Skeletal muscle satellite cell (primary cell): ENCODE measurements around the gene WNT1.

ENCODE experiments used
- H3K27me3 ChIP-seq: 2 replicates; pipeline ENCODE4 v1.7.0; 2013; ENCODE audit warnings: low read length; ENCODE audit not compliant: control insufficient read depth, insufficient read depth
- H3K36me3 ChIP-seq: 2 replicates; pipeline ENCODE4 v1.7.0; 2013; ENCODE audit warnings: mild to moderate bottlenecking, control low read depth, low read length; ENCODE audit not compliant: insufficient read depth
- H3K4me1 ChIP-seq: 2 replicates; pipeline ENCODE4 v1.7.0; 2013; ENCODE audit warnings: low read length; ENCODE audit not compliant: control insufficient read depth, insufficient read depth
- H3K4me2 ChIP-seq: 2 replicates; pipeline ENCODE4 v1.7.0; 2013; ENCODE audit warnings: mild to moderate bottlenecking, low read length
- H3K4me3 ChIP-seq: 2 replicates; pipeline ENCODE4 v1.7.0; 2013; ENCODE audit warnings: low read length
- H3K9ac ChIP-seq: 2 replicates; pipeline ENCODE4 v1.7.0; 2013; ENCODE audit warnings: mild to moderate bottlenecking, low read depth, low read length, moderate library complexity
- H3K9me3 ChIP-seq: replicated peaks from 2 replicates; pipeline ENCODE4 v1.7.0; 2013; ENCODE audit warnings: mild to moderate bottlenecking, control low read depth, low read length

WNT1 gene

GRCh38 chr12:48946943-48947342 lies 31.2 kb upstream of the WNT1 start:
- Histone ChIP-seq H3K9me3 (no peaks in the 10 kb centered on the region), H3K27me3 (no peaks in the 10 kb centered on the region), H3K9ac (no peak overlapping the region), H3K4me1 (no peaks in the 10 kb centered on the region), H3K36me3 (peaks cover 23% of the 10 kb centered on the region), H3K4me2 (no peak overlapping the region), H3K4me3 (no peak overlapping the region)

- Histone ChIP-seq H3K9me3 (no peaks in the 10 kb centered on the region), H3K36me3 (peaks cover 24% of the 10 kb centered on the region), H3K4me1 (no peaks in the 10 kb centered on the region), H3K27me3 (no peaks in the 10 kb centered on the region), H3K4me3 (no peak overlapping the region), H3K4me2 (no peak overlapping the region), H3K9ac (no peak overlapping the region)
These were observed 30.4 kb upstream of the WNT1 start for GRCh38 chr12:48947727-48948126.

GRCh38 chr12:48952691-48953090 lies 25.4 kb upstream of the WNT1 start:
- Histone ChIP-seq H3K9ac (no peak overlapping the region), H3K27me3 (no peaks in the 10 kb centered on the region), H3K9me3 (no peaks in the 10 kb centered on the region), H3K4me1 (peaks cover 11% of the 10 kb centered on the region), H3K36me3 (peaks cover 42% of the 10 kb centered on the region), H3K4me2 (no peak overlapping the region), H3K4me3 (no peak overlapping the region)

- Histone ChIP-seq H3K4me3 (no peak overlapping the region), H3K4me1 (peaks cover 15% of the 10 kb centered on the region), H3K9me3 (no peaks in the 10 kb centered on the region), H3K4me2 (no peak overlapping the region), H3K36me3 (peaks cover 38% of the 10 kb centered on the region), H3K27me3 (no peaks in the 10 kb centered on the region), H3K9ac (no peak overlapping the region)
These were observed 24.1 kb upstream of the WNT1 start for GRCh38 chr12:48954061-48954460.

- peaks cover 33% of the 10 kb centered on the region for H3K36me3 ChIP-seq
- H3K4me3 ChIP-seq: no peak overlapping the region
- no peaks in the 10 kb centered on the region for H3K9me3 ChIP-seq
- no peak overlapping the region for H3K9ac ChIP-seq
- H3K27me3 ChIP-seq: no peaks in the 10 kb centered on the region
- H3K4me2 ChIP-seq: peak overlapping the region; percentile 97
- H3K4me1 ChIP-seq: peaks cover 15% of the 10 kb centered on the region
These were observed 23.2 kb upstream of the WNT1 start for GRCh38 chr12:48954841-48955501.

- peak overlapping the region; percentile 97 for H3K4me2 ChIP-seq
- H3K9ac ChIP-seq: peak overlapping the region; percentile 94
- peaks cover 22% of the 10 kb centered on the region for H3K4me1 ChIP-seq
- H3K27me3 ChIP-seq: no peaks in the 10 kb centered on the region
- H3K4me3 ChIP-seq: peak overlapping the region; percentile 98
- peaks cover 32% of the 10 kb centered on the region for H3K36me3 ChIP-seq
- no peaks in the 10 kb centered on the region for H3K9me3 ChIP-seq
These were observed 21.6 kb upstream of the WNT1 start for GRCh38 chr12:48956279-48957140.

- peaks cover 28% of the 10 kb centered on the region for H3K36me3 ChIP-seq
- peak within 1 kb of the TSS; percentile 97 for H3K4me2 ChIP-seq
- no peaks in the 10 kb centered on the region for H3K9me3 ChIP-seq
- H3K4me3 ChIP-seq: peak within 1 kb of the TSS; percentile 98
- peak within 1 kb of the TSS; percentile 94 for H3K9ac ChIP-seq
- no peaks in the 10 kb centered on the region for H3K27me3 ChIP-seq
- H3K4me1 ChIP-seq: peaks cover 23% of the 10 kb centered on the region
These were observed 20.7 kb upstream of the WNT1 start, which contains the start of gene ARF3 for GRCh38 chr12:48957141-48958048. Gene ARF3, minus strand, starts transcription at chr12:48957487. Its CDS starts 16,392 bp downstream, at chr12:48941095.

- peak overlapping the region; percentile 94 for H3K9ac ChIP-seq
These were observed 20.1 kb upstream of the WNT1 start for GRCh38 chr12:48958049-48958388.

GRCh38 chr12:48960834-48961233 lies 17.3 kb upstream of the WNT1 start:
- no peak overlapping the region for H3K4me3 ChIP-seq
- no peaks in the 10 kb centered on the region for H3K9me3 ChIP-seq
- peaks cover 16% of the 10 kb centered on the region for H3K27me3 ChIP-seq
- H3K4me1 ChIP-seq: peaks cover 17% of the 10 kb centered on the region
- no peak overlapping the region for H3K4me2 ChIP-seq
- no peaks in the 10 kb centered on the region for H3K36me3 ChIP-seq
- H3K9ac ChIP-seq: no peak overlapping the region

More at GRCh38 chr12:48958049-48958388, 20.1 kb upstream of the WNT1 start:
- peaks cover 21% of the 10 kb centered on the region for H3K36me3 ChIP-seq
- no peaks in the 10 kb centered on the region for H3K9me3 ChIP-seq
- H3K4me1 ChIP-seq: peaks cover 23% of the 10 kb centered on the region
- H3K27me3 ChIP-seq: no peaks in the 10 kb centered on the region
- peak overlapping the region; percentile 97 for H3K4me2 ChIP-seq
- H3K4me3 ChIP-seq: peak overlapping the region; percentile 98

- H3K36me3 ChIP-seq: no peaks in the 10 kb centered on the region
- H3K9me3 ChIP-seq: no peaks in the 10 kb centered on the region
- H3K4me2 ChIP-seq: no peak overlapping the region
- H3K4me1 ChIP-seq: peaks cover 14% of the 10 kb centered on the region
- no peak overlapping the region for H3K9ac ChIP-seq
- H3K4me3 ChIP-seq: no peak overlapping the region
- H3K27me3 ChIP-seq: peaks cover 20% of the 10 kb centered on the region
These were observed 16.8 kb upstream of the WNT1 start for GRCh38 chr12:48961331-48961730.

- Histone ChIP-seq H3K4me1 (peaks cover 14% of the 10 kb centered on the region), H3K27me3 (peaks cover 25% of the 10 kb centered on the region), H3K4me2 (no peak overlapping the region), H3K9me3 (no peaks in the 10 kb centered on the region), H3K4me3 (no peak overlapping the region), H3K36me3 (no peaks in the 10 kb centered on the region), H3K9ac (no peak overlapping the region)
These were observed 16.3 kb upstream of the WNT1 start for GRCh38 chr12:48961801-48962200.
